ENCODE results near the gene HMGB4.

Gene HMGB4

GRCh38 chr1:33899746-33900145 is 35.9 kb downstream of the HMGB4 start:
- DNase-seq: no peak

- DNase-seq: no peak
Observed at GRCh38 chr1:33902486-33903209, 38.8 kb downstream of the HMGB4 start.

DNA sequence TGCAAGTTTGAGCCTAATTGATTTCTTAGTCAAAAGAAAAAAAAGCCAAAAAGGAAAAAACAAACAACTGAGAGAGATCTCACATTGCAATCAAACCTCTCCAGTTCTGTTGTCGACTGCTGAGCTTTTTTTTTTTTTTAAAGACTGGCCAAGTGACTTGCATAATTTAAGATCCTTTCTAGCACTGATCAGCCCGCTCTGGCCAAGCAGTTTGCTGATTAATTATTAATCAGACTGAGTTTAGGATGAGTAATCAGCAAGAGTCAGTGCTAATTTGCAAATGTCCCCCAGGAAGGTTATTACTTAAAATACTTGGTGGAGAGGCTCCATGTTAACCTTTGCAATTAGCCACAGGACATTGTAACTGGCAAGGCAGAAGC is 39.3 kb downstream of the HMGB4 start:
- no peak for DNase-seq

GRCh38 chr1:33905241-33905640 is 41.4 kb downstream of the HMGB4 start:
- DNase-seq: no peak

DNA sequence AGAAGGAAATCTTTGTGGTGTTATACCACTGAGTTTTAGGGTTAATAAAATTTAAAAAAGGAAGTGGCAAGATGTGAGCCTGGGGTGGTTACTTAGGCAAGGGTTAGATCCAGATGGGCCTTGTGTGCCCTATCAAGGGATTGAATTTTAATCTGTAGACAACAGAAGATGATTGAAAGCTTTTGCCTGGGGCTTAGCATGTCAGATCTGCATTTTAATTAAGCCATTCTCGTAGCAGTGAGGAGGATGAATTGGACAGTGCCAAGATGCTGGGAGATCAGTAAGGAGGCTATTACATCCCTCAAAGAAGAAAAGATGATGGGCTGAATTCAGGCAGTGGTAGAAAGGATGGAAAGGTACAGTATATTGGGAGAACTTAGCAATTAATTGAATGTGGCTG is 42.3 kb downstream of the HMGB4 start:
- no peak for DNase-seq

GRCh38 chr1:33908324-33908956 is 44.6 kb downstream of the HMGB4 start:
- no peak for DNase-seq
